DOHH2 (cell line): ENCODE data around the gene MYO1C.

ENCODE experiments used
- H3F3A ChIP-seq: fragments of 200-600 bp; sonication (generic), shearing (Covaris generic); 2 replicates; pipeline ENCODE4 v1.6.0; 2016; ENCODE audit warnings: antibody characterized with exemption, mild to moderate bottlenecking; ENCODE audit not compliant: control insufficient read depth, insufficient read depth
- H3K27ac ChIP-seq: fragments of 200-600 bp; sonication (generic); 2 replicates; pipeline ENCODE4 v1.5.1; 2014; ENCODE audit warnings: low read depth, mild to moderate bottlenecking, low read length, moderate library complexity
- H3K27me3 ChIP-seq: fragments of 200-600 bp; sonication (generic); 2 replicates; pipeline ENCODE4 v1.6.1; 2014; ENCODE audit warnings: mild to moderate bottlenecking, low read length, mixed read lengths; ENCODE audit not compliant: control insufficient read depth
- H3K36me3 ChIP-seq: fragments of 200-600 bp; sonication (generic); 2 replicates; pipeline ENCODE4 v1.6.1; 2014; ENCODE audit warnings: mild to moderate bottlenecking, low read length, moderate library complexity, mixed read lengths; ENCODE audit not compliant: control insufficient read depth
- H3K4me1 ChIP-seq: fragments of 200-600 bp; sonication (generic); 2 replicates; pipeline ENCODE4 v1.6.1; 2014; ENCODE audit warnings: mild to moderate bottlenecking, low read length, mixed read lengths; ENCODE audit not compliant: control insufficient read depth
- H3K4me2 ChIP-seq: fragments of 200-600 bp; sonication (generic); 2 replicates; pipeline ENCODE4 v1.6.0; 2014; ENCODE audit warnings: mild to moderate bottlenecking, low read length, moderate library complexity
- H3K4me3 ChIP-seq: fragments of 200-600 bp; sonication (generic); 2 replicates; pipeline ENCODE4 v1.5.1; 2014; ENCODE audit warnings: mild to moderate bottlenecking, low read length, mixed read lengths
- H3K79me2 ChIP-seq: fragments of 200-600 bp; sonication (generic); 2 replicates; pipeline ENCODE4 v1.6.1; 2014; ENCODE audit warnings: mild to moderate bottlenecking, low read length, mixed read lengths; ENCODE audit not compliant: control insufficient read depth
- H3K9me2 ChIP-seq: fragments of 200-600 bp; sonication (generic); replicated peaks from 2 replicates; pipeline ENCODE4 v1.6.1; 2014; ENCODE audit warnings: mild to moderate bottlenecking, low read length, mixed read lengths; ENCODE audit not compliant: control insufficient read depth
- H3K9me3 ChIP-seq: fragments of 200-600 bp; sonication (generic); 2 replicates; pipeline ENCODE4 v1.6.1; 2014; ENCODE audit warnings: antibody characterized with exemption, low read length, mixed read lengths; ENCODE audit not compliant: control insufficient read depth, insufficient read depth
- H4K20me1 ChIP-seq: fragments of 200-600 bp; sonication (generic); 2 replicates; pipeline ENCODE4 v1.6.0; 2014; ENCODE audit warnings: low read depth, mild to moderate bottlenecking, antibody characterized with exemption, low read length, moderate library complexity; ENCODE audit not compliant: control insufficient read depth, insufficient read depth
- CTCF ChIP-seq: fragments of 200-600 bp; sonication (generic); IDR thresholded peaks from one replicate; pipeline ENCODE4 v1.5.1; 2014; ENCODE audit warnings: antibody characterized with exemption, mild to moderate bottlenecking, low read depth, low read length; ENCODE audit not compliant: poor library complexity, severe bottlenecking
- EZH2phosphoT487 ChIP-seq: fragments of 200-600 bp; sonication (generic); IDR thresholded peaks from 2 replicates; pipeline ENCODE4 v1.6.1; 2017; ENCODE audit warnings: borderline replicate concordance, mild to moderate bottlenecking, antibody characterized with exemption, low read length, moderate library complexity, mixed read lengths

The MYO1C gene

GRCh38 chr17:1434150-1434549 is 58.3 kb downstream of the MYO1C start:
- Histone ChIP-seq H3K4me2 (no peak overlapping the region), H3K4me1 (no peaks in the 10 kb centered on the region), H3K36me3 (peaks cover 73% of the 10 kb centered on the region), H4K20me1 (peaks cover 3% of the 10 kb centered on the region; the same call in 1 of the 2 replicates), H3K27ac (no peak overlapping the region), H3K79me2 (peaks cover 98% of the 10 kb centered on the region), H3K9me3 (no peaks in the 10 kb centered on the region), H3K9me2 (no peaks in the 10 kb centered on the region), H3F3A (no peaks in the 10 kb centered on the region), H3K27me3 (no peaks in the 10 kb centered on the region), H3K4me3 (no peak overlapping the region)
- no peak for TF ChIP-seq CTCF
- TF ChIP-seq EZH2phosphoT487: no peak

- Histone ChIP-seq H3K27me3 (no peaks in the 10 kb centered on the region), H4K20me1 (peaks cover 3% of the 10 kb centered on the region; the same call in 1 of the 2 replicates), H3K36me3 (peaks cover 59% of the 10 kb centered on the region), H3K79me2 (peaks cover 83% of the 10 kb centered on the region), H3K4me1 (no peaks in the 10 kb centered on the region), H3F3A (no peaks in the 10 kb centered on the region), H3K4me3 (no peak overlapping the region), H3K4me2 (no peak overlapping the region), H3K9me2 (no peaks in the 10 kb centered on the region), H3K27ac (no peak overlapping the region), H3K9me3 (no peaks in the 10 kb centered on the region)
- TF ChIP-seq CTCF: no peak
- TF ChIP-seq EZH2phosphoT487: no peak
These were observed 60.8 kb downstream of the MYO1C start for GRCh38 chr17:1431631-1432104.

- Histone ChIP-seq H3F3A (no peaks in the 10 kb centered on the region; the same call in 1 of the 2 replicates), H3K4me3 (no peak overlapping the region), H3K9me2 (no peaks in the 10 kb centered on the region), H3K27me3 (no peaks in the 10 kb centered on the region), H3K9me3 (no peaks in the 10 kb centered on the region), H3K4me2 (no peak overlapping the region), H3K36me3 (peaks cover 51% of the 10 kb centered on the region), H4K20me1 (no peaks in the 10 kb centered on the region), H3K79me2 (peaks cover 25% of the 10 kb centered on the region), H3K4me1 (no peaks in the 10 kb centered on the region), H3K27ac (no peak overlapping the region)
- TF ChIP-seq CTCF (no peak), EZH2phosphoT487 (no peak)
These were observed 68.9 kb downstream of the MYO1C start for GRCh38 chr17:1423456-1424135.
